ENCODE data around the gene FRMD8. TPM values are rescaled to one million over a fixed set of nuclear protein-coding genes. Genes with fewer than 3 reads are reported as not detected.

Gene FRMD8
- total and polyA plus RNA-seq, 4 donors = 16.8 to 39.5 (median 23.5) TPM

DNA sequence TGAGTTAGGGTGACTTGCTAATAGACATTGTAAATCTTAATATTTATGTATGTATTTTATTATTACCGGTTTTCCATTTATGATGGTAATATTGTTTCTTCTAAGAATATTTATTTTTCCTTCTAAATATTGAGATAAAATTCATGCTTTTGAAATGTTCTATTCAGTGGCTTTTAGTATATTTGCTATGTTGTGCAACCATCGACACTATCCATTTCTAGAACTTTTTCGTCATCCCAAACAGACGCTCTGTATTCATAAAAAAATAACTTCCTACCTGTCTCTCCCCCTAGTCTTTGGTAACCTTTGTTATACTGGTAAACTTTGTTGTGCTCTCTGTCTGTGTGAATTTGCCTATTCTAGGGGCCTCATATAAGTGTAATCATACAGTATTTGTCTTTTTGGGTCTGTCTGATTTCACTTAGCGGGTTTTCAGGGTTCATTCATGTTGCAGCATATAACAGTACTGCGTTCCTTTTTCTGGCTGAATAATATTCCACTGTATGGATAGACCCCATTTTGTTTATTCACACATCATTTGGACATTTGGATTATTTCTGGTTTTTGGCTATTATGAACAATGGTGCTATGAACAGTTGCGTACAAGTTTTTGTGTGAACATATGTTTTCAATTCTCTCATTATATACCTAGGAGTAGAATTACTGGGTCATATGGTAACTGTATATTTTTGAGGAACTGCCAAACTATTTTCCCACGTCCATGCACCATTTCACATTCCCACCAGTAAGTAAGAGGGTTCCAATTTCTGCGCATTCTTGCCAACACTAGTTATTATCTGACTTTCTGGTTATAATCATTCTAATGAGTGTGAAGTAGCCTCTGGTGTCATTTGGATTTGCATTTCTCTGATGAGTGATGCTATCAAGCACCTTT is 52.1 kb downstream of the FRMD8 start:
- peaks cover 4 to 11% of the 10 kb centered on the region in 2 donors for H3K36me3 ChIP-seq (ENCODE audit: control insufficient read depth in 1 of 2, insufficient read depth in 2 of 2, low read length in 1 of 2)
- no peak overlapping the region for H3K27ac ChIP-seq (ENCODE audit: low read depth in 1 of 2, low read length in 2 of 2)
- no peak for ATAC-seq (ENCODE audit: low FRiP score)
- H3K4me1 ChIP-seq (ENCODE audit: control insufficient read depth in 1 of 2, insufficient read depth in 2 of 2, low read length in 2 of 2) = no peaks in the 10 kb centered on the region
- H3K9me3 ChIP-seq (ENCODE audit: control insufficient read depth, low read length) = no peaks in the 10 kb centered on the region
- H3K4me3 ChIP-seq (ENCODE audit: low read length in 2 of 2) = no peak overlapping the region
- DNase-seq = no peak
- intact Hi-C loops (cut with DNase I) = no loop called here
- WGBS, 2 donors = 87 to 89% methylated on average over 9 of the region's 9 CpGs
- H3K27me3 ChIP-seq (ENCODE audit: control insufficient read depth in 1 of 2, insufficient read depth in 2 of 2, low read length in 1 of 2) = no peaks in the 10 kb centered on the region

DNA sequence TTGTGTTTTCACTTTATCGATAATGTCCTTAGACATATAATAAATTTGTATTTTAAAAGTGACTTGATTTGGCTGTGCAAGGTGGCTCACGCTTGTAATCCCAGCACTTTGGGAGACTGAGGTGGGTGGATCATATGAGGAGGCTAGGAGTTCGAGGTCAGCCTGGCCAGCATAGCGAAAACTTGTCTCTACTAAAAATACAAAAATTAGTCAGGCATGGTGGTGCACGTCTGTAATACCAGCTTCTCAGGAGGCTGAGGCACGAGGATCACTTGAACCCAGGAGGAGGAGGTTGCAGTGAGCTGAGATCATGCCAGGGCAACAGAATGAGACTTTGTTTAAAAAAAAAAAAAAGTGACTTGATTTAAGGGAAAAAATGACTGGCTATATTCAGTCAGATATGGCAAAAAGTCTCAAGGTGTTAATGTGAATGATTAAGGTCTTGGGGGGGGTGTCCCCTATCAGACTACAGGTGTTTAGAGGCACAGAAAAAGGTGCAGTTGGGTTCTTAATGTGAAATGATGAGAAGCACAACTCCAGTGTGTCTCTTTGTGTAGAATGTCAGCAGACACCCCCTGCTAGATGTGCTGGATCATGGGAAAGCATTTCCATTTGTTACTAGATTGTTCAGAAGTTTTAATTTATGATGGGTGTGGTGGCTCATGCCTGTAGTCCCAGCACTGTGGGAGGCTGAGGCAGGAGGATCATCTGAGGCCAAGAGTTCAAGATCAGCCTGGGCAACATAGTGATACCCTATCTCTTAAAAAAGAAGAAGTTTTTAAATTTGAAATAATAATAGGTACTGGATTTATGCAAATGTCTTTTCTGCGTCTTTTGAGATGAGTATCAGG is 53.1 kb downstream of the FRMD8 start:
- H3K4me1 ChIP-seq (ENCODE audit: control insufficient read depth in 1 of 2, insufficient read depth in 2 of 2, low read length in 2 of 2) = no peaks in the 10 kb centered on the region
- no peaks in the 10 kb centered on the region for H3K9me3 ChIP-seq (ENCODE audit: control insufficient read depth, low read length)

DNA sequence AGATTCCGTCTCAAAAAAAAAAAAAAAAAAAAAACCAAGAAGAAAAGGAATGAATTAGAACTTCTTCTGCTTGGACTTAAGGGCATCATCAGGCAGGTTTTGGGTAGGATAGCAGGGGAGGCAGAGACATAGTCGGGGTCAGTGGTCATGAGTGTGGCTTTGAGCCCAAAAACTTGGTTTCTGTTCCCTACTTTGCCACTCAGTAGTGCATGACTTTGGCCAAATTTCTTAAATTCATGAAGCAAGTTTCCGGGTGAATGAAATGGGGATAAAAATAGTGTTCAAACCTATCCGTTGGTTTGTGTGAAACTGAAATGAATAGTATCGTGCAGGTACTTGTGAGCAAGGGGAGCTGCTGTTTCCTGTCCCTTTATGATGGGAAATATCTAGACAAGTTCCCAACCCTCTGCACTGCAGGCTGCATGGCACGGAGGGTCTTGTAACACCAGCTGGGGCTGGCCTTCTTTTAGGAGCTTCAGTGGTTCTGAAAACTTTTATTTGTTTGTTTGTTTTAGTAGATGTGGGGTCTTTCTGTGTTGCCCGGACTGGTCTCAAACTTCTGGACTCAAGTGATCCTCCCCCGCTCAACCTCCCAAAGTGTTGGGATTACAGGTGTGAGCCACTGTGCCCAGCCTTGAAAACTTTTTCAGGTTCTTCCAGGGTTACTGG is 54.5 kb downstream of the FRMD8 start:
- WGBS, 2 donors = 64 to 67% methylated on average over 8 of the region's 8 CpGs
- Histone ChIP-seq H3K4me1 (ENCODE audit: control insufficient read depth in 1 of 2, insufficient read depth in 2 of 2, low read length in 2 of 2) (no peaks in the 10 kb centered on the region), H3K27ac (ENCODE audit: low read depth in 1 of 2, low read length in 2 of 2) (no peak overlapping the region), H3K4me3 (ENCODE audit: low read length in 2 of 2) (no peak overlapping the region), H3K36me3 (ENCODE audit: control insufficient read depth in 1 of 2, insufficient read depth in 2 of 2, low read length in 1 of 2) (peaks cover 8 to 11% of the 10 kb centered on the region in 2 donors), H3K27me3 (ENCODE audit: control insufficient read depth in 1 of 2, insufficient read depth in 2 of 2, low read length in 1 of 2) (no peaks in the 10 kb centered on the region), H3K9me3 (ENCODE audit: control insufficient read depth, low read length) (no peaks in the 10 kb centered on the region)
- no peak for DNase-seq
- intact Hi-C loops (cut with DNase I) = no loop called here
- ATAC-seq (ENCODE audit: low FRiP score) = no peak

More for the DNA sequence above, 53.1 kb downstream of the FRMD8 start:
- Histone ChIP-seq H3K36me3 (ENCODE audit: control insufficient read depth in 1 of 2, insufficient read depth in 2 of 2, low read length in 1 of 2) (peaks cover 7 to 12% of the 10 kb centered on the region in 2 donors), H3K27me3 (ENCODE audit: control insufficient read depth in 1 of 2, insufficient read depth in 2 of 2, low read length in 1 of 2) (no peaks in the 10 kb centered on the region), H3K27ac (ENCODE audit: low read depth in 1 of 2, low read length in 2 of 2) (no peak overlapping the region), H3K4me3 (ENCODE audit: low read length in 2 of 2) (no peak overlapping the region)
- ATAC-seq (ENCODE audit: low FRiP score) (no peak), DNase-seq (no peak)
- 85 to 88% methylated on average over 7 of the region's 7 CpGs for WGBS, 2 donors
- intact Hi-C loops (cut with DNase I) = no loop called here

DNA sequence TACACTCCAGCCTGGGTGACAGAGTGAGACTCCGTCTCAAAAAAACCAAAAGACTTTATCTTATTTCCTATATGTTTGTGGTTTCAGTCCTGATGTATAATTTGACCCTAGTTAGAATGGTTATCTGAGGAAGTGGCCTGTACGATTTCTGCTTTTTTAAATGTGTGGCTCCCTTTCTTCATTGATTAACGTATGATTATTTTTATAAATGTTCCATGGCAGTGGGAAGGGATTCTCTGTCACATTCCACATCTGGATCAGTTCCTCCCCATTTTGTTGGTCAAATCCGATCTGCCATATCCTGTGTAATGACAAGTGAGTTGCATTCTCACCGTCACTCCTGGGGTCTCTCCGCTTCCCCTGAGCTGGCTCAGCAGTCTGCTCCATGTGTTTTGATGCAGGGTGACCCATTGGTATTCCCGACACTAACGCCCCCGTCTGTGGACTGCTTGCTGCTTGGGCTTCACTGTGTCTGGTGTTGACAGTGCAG is 56.5 kb downstream of the FRMD8 start:
- 53 to 59% methylated on average over 9 of the region's 9 CpGs for WGBS, 2 donors
- Histone ChIP-seq H3K4me1 (ENCODE audit: control insufficient read depth in 1 of 2, insufficient read depth in 2 of 2, low read length in 2 of 2) (no peaks in the 10 kb centered on the region), H3K27ac (ENCODE audit: low read depth in 1 of 2, low read length in 2 of 2) (peak overlapping the region in 1 of 2 donors; percentile 17), H3K4me3 (ENCODE audit: low read length in 2 of 2) (no peak overlapping the region), H3K9me3 (ENCODE audit: control insufficient read depth, low read length) (no peaks in the 10 kb centered on the region), H3K27me3 (ENCODE audit: control insufficient read depth in 1 of 2, insufficient read depth in 2 of 2, low read length in 1 of 2) (no peaks in the 10 kb centered on the region), H3K36me3 (ENCODE audit: control insufficient read depth in 1 of 2, insufficient read depth in 2 of 2, low read length in 1 of 2) (peaks cover 3 to 4% of the 10 kb centered on the region in 2 donors)
- DNase-seq = no peak
- no peak for ATAC-seq (ENCODE audit: low FRiP score)
- intact Hi-C loops (cut with DNase I) = no loop called here

DNA sequence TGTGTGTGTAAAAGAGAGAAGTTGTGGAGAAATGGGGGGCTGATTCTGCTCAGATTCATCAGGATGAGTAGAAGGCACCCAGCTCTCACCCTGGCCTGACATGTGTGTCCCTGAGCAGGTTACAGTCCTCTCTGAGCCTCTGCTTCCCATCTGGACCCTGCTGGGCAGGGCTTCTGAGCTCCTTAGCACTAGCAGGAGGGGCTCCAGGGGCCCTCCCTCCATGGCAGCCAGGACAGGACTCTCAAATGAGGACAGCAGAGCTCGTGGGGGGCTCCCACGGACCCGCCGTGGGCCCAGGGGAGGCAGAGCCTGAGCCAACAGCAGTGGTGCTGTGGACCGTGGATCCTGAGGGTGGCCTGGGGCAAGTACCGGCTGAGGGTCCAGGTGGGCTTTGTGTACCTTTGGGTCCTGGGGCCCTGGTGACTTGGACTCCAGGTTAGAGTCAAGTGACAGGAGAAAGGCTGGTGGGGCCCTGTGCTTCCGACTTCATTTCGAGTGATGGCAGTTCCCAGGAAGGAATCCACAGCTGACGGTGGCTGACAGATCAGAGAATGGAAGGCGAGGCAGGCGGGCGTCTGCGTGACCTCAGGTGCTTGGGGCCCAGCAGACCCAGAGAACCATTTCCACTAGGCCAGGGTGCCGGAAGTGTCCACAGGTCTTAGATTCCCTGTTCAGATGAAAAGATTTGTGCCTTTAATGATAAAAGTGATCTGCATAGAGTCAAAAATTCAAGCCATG is 58.0 kb downstream of the FRMD8 start:
- Histone ChIP-seq H3K27me3 (ENCODE audit: control insufficient read depth in 1 of 2, insufficient read depth in 2 of 2, low read length in 1 of 2) (no peaks in the 10 kb centered on the region), H3K27ac (ENCODE audit: low read depth in 1 of 2, low read length in 2 of 2) (peak overlapping the region in 1 of 2 donors; percentile 0), H3K36me3 (ENCODE audit: control insufficient read depth in 1 of 2, insufficient read depth in 2 of 2, low read length in 1 of 2) (peaks cover 1 to 4% of the 10 kb centered on the region in 2 donors), H3K4me3 (ENCODE audit: low read length in 2 of 2) (no peak overlapping the region), H3K4me1 (ENCODE audit: control insufficient read depth in 1 of 2, insufficient read depth in 2 of 2, low read length in 2 of 2) (no peaks in the 10 kb centered on the region), H3K9me3 (ENCODE audit: control insufficient read depth, low read length) (no peaks in the 10 kb centered on the region)
- WGBS, 2 donors = 89 to 91% methylated on average over 14 of the region's 14 CpGs
- intact Hi-C loops (cut with DNase I) = no loop called here
- no peak for DNase-seq
- ATAC-seq (ENCODE audit: low FRiP score) = no peak

DNA sequence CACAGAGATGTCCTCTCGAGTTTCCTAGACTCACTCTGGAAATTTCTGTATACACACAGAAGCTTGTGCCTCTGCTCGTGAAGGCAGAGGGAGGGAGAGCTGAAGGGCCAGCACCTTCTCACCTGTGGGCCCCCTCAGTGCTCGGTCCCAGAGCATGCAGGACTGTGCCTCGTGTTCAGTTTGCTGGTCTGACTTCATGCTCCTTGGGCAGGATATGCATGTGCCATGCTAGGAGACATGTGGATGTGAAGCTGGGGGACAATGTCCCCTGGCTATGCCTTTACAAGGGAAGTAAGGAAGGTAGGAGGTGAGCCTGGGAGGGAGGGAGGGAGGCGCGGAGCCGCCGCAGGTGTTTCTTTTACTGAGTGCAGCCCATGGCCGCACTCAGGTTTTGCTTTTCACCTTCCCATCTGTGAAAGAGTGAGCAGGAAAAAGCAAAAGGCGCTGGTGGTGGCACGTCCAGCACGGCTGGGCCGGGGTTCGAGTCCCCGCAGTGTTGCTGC is 58.7 kb downstream of the FRMD8 start:
- Histone ChIP-seq H3K4me1 (ENCODE audit: control insufficient read depth in 1 of 2, insufficient read depth in 2 of 2, low read length in 2 of 2) (no peaks in the 10 kb centered on the region), H3K9me3 (ENCODE audit: control insufficient read depth, low read length) (no peaks in the 10 kb centered on the region), H3K36me3 (ENCODE audit: control insufficient read depth in 1 of 2, insufficient read depth in 2 of 2, low read length in 1 of 2) (peaks cover 1 to 4% of the 10 kb centered on the region in 2 donors), H3K27me3 (ENCODE audit: control insufficient read depth in 1 of 2, insufficient read depth in 2 of 2, low read length in 1 of 2) (no peaks in the 10 kb centered on the region), H3K27ac (ENCODE audit: low read depth in 1 of 2, low read length in 2 of 2) (no peak overlapping the region), H3K4me3 (ENCODE audit: low read length in 2 of 2) (no peak overlapping the region)
- intact Hi-C loops (cut with DNase I) = no loop called here
- ATAC-seq (ENCODE audit: low FRiP score) (no peak), DNase-seq (no peak)
- WGBS, 2 donors = 92% methylated on average over 15 of the region's 15 CpGs

DNA sequence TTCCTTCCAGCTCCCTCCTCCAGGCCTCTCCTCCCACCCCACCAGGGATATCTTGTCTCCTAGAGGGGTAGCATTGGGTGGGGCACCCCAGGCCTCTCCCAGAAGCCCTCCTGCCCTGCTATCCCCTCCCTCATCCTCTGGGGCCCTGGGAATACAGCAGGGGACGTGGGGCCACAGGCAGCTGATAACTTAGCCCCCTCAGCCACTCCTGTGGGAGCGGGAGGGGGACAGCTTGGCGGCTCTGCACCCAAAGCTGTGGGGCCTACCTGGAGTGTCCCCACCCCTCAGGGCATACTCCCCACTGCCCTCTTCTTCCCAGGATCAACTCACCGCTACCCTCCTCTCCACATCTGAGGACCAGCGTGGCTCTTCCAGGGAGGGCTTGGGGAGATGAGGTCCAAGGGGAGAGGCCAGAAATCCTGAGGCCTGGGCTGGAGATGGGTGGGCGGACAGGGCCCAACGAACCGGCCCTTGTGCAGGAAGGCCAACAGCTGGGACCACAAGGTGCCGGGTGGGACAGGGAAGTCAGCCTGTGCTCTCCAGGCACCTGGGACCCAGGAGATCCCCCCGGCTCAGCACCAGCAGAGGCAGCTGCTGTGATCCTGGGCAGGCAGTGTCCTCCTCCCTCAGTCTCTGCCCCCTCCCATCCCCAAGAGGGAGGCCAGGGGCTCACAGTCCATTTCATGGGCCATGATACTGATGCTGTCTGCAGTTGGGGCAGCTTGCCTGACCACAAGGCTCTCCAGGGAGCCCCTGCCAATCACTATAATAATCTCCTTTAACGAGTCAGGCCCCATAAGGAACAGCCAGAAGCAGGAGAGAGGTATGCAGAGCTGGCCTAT is 59.4 kb downstream of the FRMD8 start:
- Histone ChIP-seq H3K36me3 (ENCODE audit: control insufficient read depth in 1 of 2, insufficient read depth in 2 of 2, low read length in 1 of 2) (peaks cover 1 to 4% of the 10 kb centered on the region in 2 donors), H3K4me3 (ENCODE audit: low read length in 2 of 2) (no peak overlapping the region), H3K9me3 (ENCODE audit: control insufficient read depth, low read length) (no peaks in the 10 kb centered on the region), H3K27ac (ENCODE audit: low read depth in 1 of 2, low read length in 2 of 2) (no peak overlapping the region), H3K4me1 (ENCODE audit: control insufficient read depth in 1 of 2, insufficient read depth in 2 of 2, low read length in 2 of 2) (no peaks in the 10 kb centered on the region), H3K27me3 (ENCODE audit: control insufficient read depth in 1 of 2, insufficient read depth in 2 of 2, low read length in 1 of 2) (no peaks in the 10 kb centered on the region)
- intact Hi-C loops (cut with DNase I) = no loop called here
- ATAC-seq (ENCODE audit: low FRiP score) = peak; percentile 24
- WGBS, 2 donors = 78 to 82% methylated on average over 11 of the region's 11 CpGs
- peak in 1 of 2 donors; percentile 79 for DNase-seq

Measured in aorta (tissue), 5 donors.